HCEC 1CT (cell line): ENCODE data around the gene CRIM1.

Experiments used
- DNase-seq: peaks from one replicate; pipeline ENCODE4 v3.0.0-alpha.2; 2017

CRIM1 gene

GRCh38 chr2:36559221-36559942 lies 203.8 kb downstream of the CRIM1 start:
- no peak for DNase-seq

DNA sequence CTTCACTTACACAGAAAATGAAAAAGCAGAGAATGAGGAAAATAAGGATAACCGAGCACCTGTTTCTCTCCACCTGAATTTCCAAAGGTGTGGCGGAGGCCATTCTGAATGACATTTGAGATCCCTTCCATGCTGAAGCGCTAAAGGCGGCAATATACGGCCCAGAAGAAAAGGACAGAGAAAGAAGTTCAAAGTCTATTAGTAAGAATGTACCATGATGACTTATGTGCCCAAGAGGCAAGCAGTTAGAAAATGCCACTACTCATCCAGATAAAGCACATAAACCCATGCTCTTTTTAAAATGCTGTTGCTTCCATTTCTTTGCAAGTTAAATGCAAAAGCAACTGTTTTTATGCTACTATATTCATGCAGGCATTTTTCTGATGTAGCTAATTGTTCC lies 205.1 kb downstream of the CRIM1 start:
- no peak for DNase-seq

GRCh38 chr2:36561237-36561944 lies 205.8 kb downstream of the CRIM1 start:
- peak; percentile 96 for DNase-seq

DNA sequence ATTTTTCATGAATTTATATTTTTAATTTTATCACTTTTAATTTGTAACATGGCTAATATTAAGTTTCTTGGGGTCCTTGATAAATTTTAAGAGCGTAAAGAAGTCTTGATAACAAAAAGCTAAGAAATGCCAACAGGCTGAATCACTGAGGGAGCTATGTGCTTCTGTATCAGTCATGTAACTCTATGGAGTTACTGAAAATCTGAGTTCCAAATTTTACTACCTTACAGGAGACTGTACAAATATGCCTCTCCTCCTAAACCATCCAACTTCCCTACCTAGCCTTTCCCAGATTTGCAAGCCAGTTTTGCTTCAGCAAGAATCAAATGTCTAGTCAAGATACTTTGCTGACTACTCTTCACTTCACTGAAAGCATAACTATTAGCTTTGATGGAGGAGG lies 206.7 kb downstream of the CRIM1 start:
- DNase-seq = peak; percentile 79

GRCh38 chr2:36562973-36563532 lies 207.5 kb downstream of the CRIM1 start:
- DNase-seq = peak; percentile 67

GRCh38 chr2:36564377-36564930 lies 208.9 kb downstream of the CRIM1 start:
- DNase-seq = no peak

- DNase-seq = no peak
Observed at GRCh38 chr2:36565712-36566111, 210.1 kb downstream of the CRIM1 start.

- no peak for DNase-seq
Observed at GRCh38 chr2:36566887-36567286, 211.3 kb downstream of the CRIM1 start.

DNA sequence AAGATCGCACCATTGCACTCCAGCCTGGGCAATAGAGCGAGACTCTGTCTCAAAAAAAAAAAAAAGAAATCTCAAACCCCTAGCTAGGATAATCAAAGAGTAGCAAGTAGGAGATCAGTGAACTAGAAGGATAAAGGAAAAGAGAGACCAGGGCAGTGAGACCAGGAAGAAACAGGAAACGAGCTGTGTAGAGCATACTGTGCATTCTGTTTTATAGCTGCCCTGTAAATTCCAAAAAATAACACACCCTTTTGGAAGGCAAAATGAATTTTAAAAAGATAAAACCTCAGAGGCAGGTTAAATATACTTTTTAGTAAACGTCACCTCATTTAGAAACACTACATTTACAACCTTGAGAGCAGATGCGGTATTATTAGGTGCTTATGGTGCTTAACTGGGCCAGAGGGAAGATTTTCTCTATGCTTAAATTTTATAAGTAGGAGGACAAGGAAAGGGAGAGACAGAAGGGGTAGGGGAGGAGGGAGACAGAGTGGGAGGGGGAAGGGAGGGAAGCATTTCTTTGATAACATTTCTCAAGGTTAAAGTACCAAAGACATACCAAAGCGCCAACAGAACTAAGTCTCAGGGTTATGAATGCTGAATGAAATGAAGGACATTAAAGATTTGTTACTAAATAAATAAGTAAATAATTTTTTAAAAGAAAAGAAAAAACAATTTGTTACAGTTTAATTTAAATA lies 212.3 kb downstream of the CRIM1 start:
- DNase-seq = no peak

DNA sequence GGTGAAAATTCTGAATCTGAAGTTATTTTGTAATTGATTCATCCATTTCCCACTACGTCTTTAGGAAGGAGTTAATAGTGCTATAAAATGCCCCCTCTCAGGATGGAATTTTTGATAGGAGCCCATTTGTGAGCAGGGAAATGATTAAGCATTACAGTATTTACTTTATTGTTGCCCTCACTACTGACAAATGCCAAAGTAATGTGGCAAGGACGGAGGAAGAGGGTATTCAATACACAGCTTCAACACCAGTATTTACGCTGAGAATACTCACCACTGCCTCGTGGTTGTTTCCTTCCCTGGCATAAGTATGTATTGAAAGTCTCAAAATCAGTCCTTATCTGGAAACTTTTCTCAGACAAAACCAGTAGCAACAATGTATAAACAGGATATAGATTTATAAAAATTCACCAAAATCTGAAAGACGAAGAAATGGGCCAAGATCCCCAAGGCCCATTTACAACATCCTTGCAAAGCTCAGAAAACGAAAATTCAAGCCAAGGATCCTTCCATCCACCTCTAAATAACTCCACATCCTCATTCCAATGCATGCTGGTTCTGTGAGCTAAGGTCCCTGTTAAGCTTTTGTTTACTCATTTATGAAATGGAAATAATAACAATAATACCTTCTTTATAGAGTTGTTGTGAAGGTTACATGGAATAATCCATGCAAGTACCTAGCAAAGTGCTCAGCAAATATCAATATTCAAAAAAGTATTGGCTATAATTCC lies 213.1 kb downstream of the CRIM1 start:
- peak; percentile 80 for DNase-seq

- DNase-seq = peak; percentile 45
Observed at GRCh38 chr2:36569267-36569856, 213.8 kb downstream of the CRIM1 start.

- DNase-seq = peak; percentile 52
Observed at GRCh38 chr2:36570416-36570815, 214.8 kb downstream of the CRIM1 start.

- DNase-seq = no peak
Observed at GRCh38 chr2:36572054-36572718, 216.6 kb downstream of the CRIM1 start.

GRCh38 chr2:36572719-36573059 lies 217.1 kb downstream of the CRIM1 start:
- DNase-seq = peak; percentile 45

GRCh38 chr2:36573165-36573564 lies 217.6 kb downstream of the CRIM1 start:
- DNase-seq = no peak

DNA sequence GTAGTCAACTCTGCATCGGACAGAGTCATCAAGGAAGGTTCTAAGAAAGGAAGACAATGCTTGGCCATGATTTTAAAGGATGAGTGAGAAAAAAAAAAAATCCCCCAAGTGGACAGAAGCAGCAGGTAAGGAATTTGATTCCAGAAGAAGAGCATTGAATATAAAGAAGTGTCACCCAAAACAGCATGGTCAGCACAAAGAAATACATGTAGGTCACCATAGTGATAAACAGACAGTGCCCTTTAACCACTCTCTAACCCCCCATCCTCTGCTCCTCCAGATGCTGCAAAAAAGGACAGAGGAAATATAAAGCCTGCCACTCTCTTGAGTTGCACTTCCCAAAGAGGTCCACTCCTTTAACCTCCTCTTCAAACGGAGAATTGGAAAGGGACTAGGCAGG lies 219.0 kb downstream of the CRIM1 start:
- no peak for DNase-seq

DNA sequence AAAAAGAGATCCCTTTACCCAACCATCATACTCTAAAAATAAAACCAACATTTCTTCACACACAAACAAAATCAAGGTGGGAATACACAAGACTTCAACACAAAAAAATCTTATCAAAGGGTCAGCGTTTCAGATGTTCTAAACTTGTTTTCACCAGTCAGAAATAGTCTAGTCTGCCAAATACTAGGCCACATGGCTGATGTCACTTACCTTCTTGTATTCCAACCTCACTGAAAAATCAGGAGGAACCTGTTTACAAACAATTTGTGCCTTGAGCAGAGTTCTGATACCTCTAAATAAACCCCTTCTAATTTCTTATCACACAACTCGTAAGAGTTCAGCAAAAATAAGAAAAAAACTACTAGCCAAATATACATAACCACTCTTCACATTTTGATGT lies 222.3 kb downstream of the CRIM1 start:
- no peak for DNase-seq

GRCh38 chr2:36578343-36579296 lies 223.0 kb downstream of the CRIM1 start:
- no peak for DNase-seq

DNA sequence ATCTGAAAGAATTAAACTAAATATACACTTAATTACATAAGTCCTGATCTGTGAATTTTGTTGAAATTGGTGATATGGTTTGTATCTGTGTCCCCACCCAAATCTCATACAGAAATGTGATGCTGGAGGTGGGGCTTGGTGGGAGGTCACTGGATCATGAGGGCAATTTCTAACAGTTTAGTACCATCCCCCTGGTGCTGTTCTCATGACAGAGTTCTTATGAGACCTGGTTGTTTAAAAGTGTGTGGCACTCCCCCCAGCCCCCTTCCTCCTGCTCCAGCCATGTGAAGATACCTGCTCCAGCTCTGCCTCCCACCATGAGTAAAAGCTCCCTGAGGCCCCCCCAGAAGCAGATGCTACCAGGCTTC lies 223.7 kb downstream of the CRIM1 start:
- DNase-seq = no peak

DNA sequence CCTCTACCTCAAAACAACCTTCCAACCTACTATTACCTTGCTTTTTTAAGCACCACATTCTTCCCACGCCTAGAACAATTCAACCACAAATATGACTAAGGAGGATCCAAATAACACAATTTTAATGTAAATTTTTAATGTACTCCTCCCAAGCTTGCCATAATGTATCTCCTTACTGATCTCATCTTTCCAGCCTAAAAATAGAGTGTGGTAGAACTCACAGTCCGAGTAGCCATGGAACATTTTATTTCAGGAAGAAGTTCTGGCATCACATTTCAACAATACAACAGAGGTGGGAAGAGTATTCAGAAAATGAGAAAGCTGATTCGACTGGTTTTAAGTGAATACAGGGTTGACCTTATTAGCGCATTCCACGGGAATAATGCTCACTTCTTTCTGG lies 227.0 kb downstream of the CRIM1 start:
- no peak for DNase-seq

- DNase-seq = no peak
Observed at GRCh38 chr2:36582951-36583350, 227.4 kb downstream of the CRIM1 start.
